K562 (cell line): Measurements from ENCODE around the gene CRIP3. TPM values are rescaled to one million over a fixed set of nuclear protein-coding genes. Genes with fewer than 3 reads are reported as not detected.

Experiments
- ATAC-seq: fragments of 200-7000 bp; cut with Tn5 transposase; 3 replicates; pipeline ENCODE4 v1.9.1; 2020; ENCODE audit warnings: moderate library complexity
- BruUV-seq: library from RNA; stranded (reverse); fragments of 400-500 nt; replicated peaks from 2 replicates; lab custom pipeline; 2021; lab: Mats Ljungman, UMichigan
- CTCF ChIA-PET: fragments of 300-600 bp; formaldehyde crosslinking; extraction: SDS; loops from one replicate; lab custom pipeline; 2021; ENCODE audit warnings: low intra/inter-chr PET ratio; lab: Yijun Ruan, JAX
- POLR2A ChIA-PET: fragments of 300-600, 350-650 bp; sonication (Branson Sonifier 250); formaldehyde crosslinking; extraction: SDS; loops from one replicate; lab custom pipeline; 2021; ENCODE audit warnings: antibody characterized with exemption, inconsistent platforms; lab: Yijun Ruan, JAX
- DNase-seq, 4 experiments: peaks; one replicate each; pipeline versions ENCODE4 v3.0.0 to v3.0.0-alpha.2; 2011 to 2018; ENCODE audit warnings: low spot score in 3 of 4, mixed read lengths in 3 of 4; ENCODE audit errors: extremely low read depth in 1 of 4
- FAIRE-seq: peaks from 2 replicates; lab custom pipeline; 2011; peaks lifted over from hg19 to GRCh38; lab: Jason Lieb, UNC
- H2AFZ ChIP-seq: 2 replicates; pipeline ENCODE4 v1.6.0; 2011; ENCODE audit warnings: low read depth, low read length, control low read depth, inconsistent platforms
- H3K27ac ChIP-seq: fragments of 200-600 bp; 3 replicates; pipeline ENCODE4 v1.8.0; 2011; ENCODE audit warnings: low read depth, mild to moderate bottlenecking, control low read depth, inconsistent platforms, low read length, moderate library complexity, mixed read lengths; ENCODE audit errors: extremely low read depth
- H3K27me3 ChIP-seq, 2 experiments: fragments of 300-600 bp in 1 of 2; 2 replicates in 1 of 2; 3 replicates in 1 of 2; pipeline versions ENCODE4 v1.6.0 to v1.8.0; 2011; ENCODE audit warnings: inconsistent platforms in 2 of 2, low read length in 2 of 2, mild to moderate bottlenecking in 1 of 2, mixed read lengths in 1 of 2, moderate library complexity in 1 of 2; ENCODE audit not compliant: control insufficient read depth in 2 of 2, insufficient read depth in 2 of 2
- H3K36me3 ChIP-seq: fragments of 300-600 bp; 3 replicates; pipeline ENCODE4 v1.8.0; 2011; ENCODE audit warnings: mild to moderate bottlenecking, low read length, inconsistent platforms; ENCODE audit not compliant: control insufficient read depth, insufficient read depth
- H3K4me1 ChIP-seq, 2 experiments: fragments of 200-600 bp in 1 of 2; replicated peaks in 1 of 2; 2 replicates in 1 of 2; 3 replicates in 1 of 2; pipeline versions ENCODE4 v1.5.1 to v1.8.0; 2011; ENCODE audit warnings: inconsistent platforms in 2 of 2, low read length in 2 of 2, mild to moderate bottlenecking in 1 of 2, mixed read lengths in 1 of 2, moderate library complexity in 1 of 2; ENCODE audit not compliant: control insufficient read depth in 2 of 2, insufficient read depth in 2 of 2
- H3K4me2 ChIP-seq: 2 replicates; pipeline ENCODE4 v1.6.1; 2011; ENCODE audit warnings: low read length, control low read depth, inconsistent platforms, mixed read lengths; ENCODE audit not compliant: insufficient read depth
- H3K4me3 ChIP-seq: fragments of 200-600 bp; sonication (generic), shearing (Covaris generic); 2 replicates; pipeline ENCODE4 v1.5.1; 2016; ENCODE audit warnings: control low read depth, inconsistent platforms
- H3K79me2 ChIP-seq: fragments of 200-600 bp; 3 replicates; pipeline ENCODE4 v1.8.0; 2011; ENCODE audit warnings: low read length, inconsistent platforms; ENCODE audit not compliant: control insufficient read depth, insufficient read depth
- H3K9ac ChIP-seq, 2 experiments: 2 replicates each; pipeline versions ENCODE4 v1.6.0 to v1.6.1; 2011; ENCODE audit warnings: low read depth in 2 of 2, low read length in 2 of 2, control low read depth in 1 of 2, inconsistent platforms in 1 of 2, mild to moderate bottlenecking in 1 of 2, mixed read lengths in 1 of 2; ENCODE audit not compliant: insufficient read depth in 1 of 2
- H3K9me1 ChIP-seq: one replicate; pipeline ENCODE4 v1.6.0; 2011; ENCODE audit warnings: inconsistent platforms, mild to moderate bottlenecking, low read length, moderate library complexity; ENCODE audit not compliant: control insufficient read depth, insufficient read depth
- H3K9me3 ChIP-seq: replicated peaks from 2 replicates; pipeline ENCODE4 v1.5.1; 2011; ENCODE audit warnings: low read depth, low read length, inconsistent platforms; ENCODE audit not compliant: control insufficient read depth, insufficient read depth
- H4K20me1 ChIP-seq: replicated peaks from 2 replicates; pipeline ENCODE4 v1.6.1; 2011; ENCODE audit warnings: low read length, inconsistent platforms, mixed read lengths; ENCODE audit not compliant: control insufficient read depth, insufficient read depth
- BHLHE40 ChIP-seq: IDR thresholded peaks from 2 replicates; pipeline ENCODE4 v1.6.1; 2011; ENCODE audit warnings: low read length, improper control_type of control experiment
- CBX1 ChIP-seq: sonication (generic); IDR thresholded peaks from 2 replicates; pipeline ENCODE4 v1.6.1; 2016; ENCODE audit warnings: antibody characterized with exemption, low read depth, mild to moderate bottlenecking
- CBX2 ChIP-seq: fragments of 200-600 bp; sonication (generic); IDR thresholded peaks from one replicate; pipeline ENCODE4 v1.6.1; 2012; ENCODE audit warnings: mild to moderate bottlenecking, low read length, inconsistent platforms; ENCODE audit not compliant: insufficient read depth, poor library complexity, severe bottlenecking
- CEBPG ChIP-seq, 3 experiments: fragments of 200-800 bp in 1 of 3; sonication (Bioruptor generic) in 1 of 3; sonication (generic) in 1 of 3; formaldehyde crosslinking in 1 of 3; IDR thresholded peaks in 2 of 3; conservative IDR thresholded peaks in 1 of 3; 2 replicates each; pipeline versions ENCODE4 v1.6.1 to v1.8.0; 2016 to 2022; ENCODE audit warnings: missing compliant biosample characterization in 2 of 3, missing genetic modification characterization in 2 of 3, mild to moderate bottlenecking in 1 of 3, missing genetic modification reagents in 1 of 3
- CREM ChIP-seq: IDR thresholded peaks from 2 replicates; pipeline ENCODE4 v1.6.1; 2014; ENCODE audit warnings: antibody characterized with exemption, low read depth
- DACH1 ChIP-seq: fragments of 450-650 bp; IDR thresholded peaks from 2 replicates; pipeline ENCODE4 v1.6.1; 2018; ENCODE audit not compliant: partially characterized antibody
- GATA2 ChIP-seq: sonication (generic); formaldehyde crosslinking; IDR thresholded peaks from 2 replicates; pipeline ENCODE4 v1.4.0; 2020; ENCODE audit warnings: mild to moderate bottlenecking, missing genetic modification reagents
- NR3C1 ChIP-seq: sonication (generic); formaldehyde crosslinking; IDR thresholded peaks from 2 replicates; pipeline ENCODE4 v1.8.1; 2022; ENCODE audit warnings: missing genetic modification reagents
- RBM22 ChIP-seq: fragments of 200-400 bp; formaldehyde crosslinking; IDR thresholded peaks from 2 replicates; pipeline ENCODE4 v1.6.1; 2018; ENCODE audit warnings: low read length, low read depth; ENCODE audit not compliant: poor library complexity, severe bottlenecking
- SIX5 ChIP-seq, 2 experiments: IDR thresholded peaks; 2 replicates each; pipeline ENCODE4 v1.6.1; 2011; ENCODE audit warnings: low read length in 2 of 2, borderline replicate concordance in 1 of 2, low read depth in 1 of 2, mild to moderate bottlenecking in 1 of 2, moderate library complexity in 1 of 2; ENCODE audit not compliant: insufficient read depth in 1 of 2
- SMARCB1 ChIP-seq: IDR thresholded peaks from 2 replicates; pipeline ENCODE4 v1.6.1; 2011; ENCODE audit warnings: improper control_type of control experiment, low read depth; ENCODE audit not compliant: insufficient read length
- TAF9B ChIP-seq: fragments of 450-650 bp; IDR thresholded peaks from 2 replicates; pipeline ENCODE4 v1.6.1; 2018; ENCODE audit warnings: mild to moderate bottlenecking; ENCODE audit not compliant: partially characterized antibody
- TEAD4 ChIP-seq, 2 experiments: sonication (generic) in 1 of 2; formaldehyde crosslinking in 1 of 2; IDR thresholded peaks; 2 replicates each; pipeline versions ENCODE4 v1.6.1 to v1.8.0; 2012 to 2022; ENCODE audit warnings: borderline replicate concordance in 1 of 2, inconsistent platforms in 1 of 2, low read length in 1 of 2, mild to moderate bottlenecking in 1 of 2, missing genetic modification reagents in 1 of 2
- U2AF1 ChIP-seq: fragments of 200-400 bp; formaldehyde crosslinking; optimal IDR thresholded peaks from 2 replicates; pipeline ENCODE3; 2017; ENCODE audit warnings: mild to moderate bottlenecking, low read depth, low read length, moderate library complexity
- U2AF2 ChIP-seq: fragments of 200-400 bp; formaldehyde crosslinking; optimal IDR thresholded peaks from 2 replicates; pipeline ENCODE3; 2017; ENCODE audit warnings: low read depth, mild to moderate bottlenecking, low read length
- ZNF212 ChIP-seq: fragments of 450-650 bp; formaldehyde crosslinking; IDR thresholded peaks from 2 replicates; pipeline ENCODE4 v1.4.0; 2020; ENCODE audit warnings: mild to moderate bottlenecking
- ZNF324 ChIP-seq: fragments of 250-450 bp; sonication (Bioruptor Pico); IDR thresholded peaks from 2 replicates; pipeline ENCODE4 v1.4.0; 2020; ENCODE audit warnings: mild to moderate bottlenecking
- ZNF449 ChIP-seq: fragments of 250-450 bp; sonication (Bioruptor Pico); IDR thresholded peaks from 2 replicates; pipeline ENCODE4 v1.8.0; 2022; ENCODE audit warnings: moderate library complexity, mild to moderate bottlenecking, inconsistent platforms
- ZNF586 ChIP-seq: fragments of 450-650 bp; formaldehyde crosslinking; conservative IDR thresholded peaks from 2 replicates; pipeline ENCODE4 v1.4.0; 2020; ENCODE audit warnings: mild to moderate bottlenecking, moderate library complexity
- WGBS: fragments of 100-300 bp; shearing (Covaris generic); methylation state at CpG from one replicate; pipeline ENCODE4 v1.1.6; 2016; ENCODE audit warnings: low coverage, mixed read lengths; ENCODE audit not compliant: insufficient coverage; ENCODE audit errors: missing lambda C conversion rate; 5-methylcytosine and 5-hydroxymethylcytosine counted together
- in situ Hi-C: fragments of 300-500 bp; cut with MboI; formaldehyde crosslinking; loops from 4 replicates; pipeline ENCODE4 v1.15.0; 2018; ENCODE audit warnings: inconsistent platforms, mixed read lengths
- intact Hi-C: fragments of 100-400 bp; cut with micrococcal nuclease; formaldehyde crosslinking; loops from 2 replicates; pipeline ENCODE4 v1.14.2; 2022
- polyA plus RNA-seq, 8 experiments: library from polyadenylated mRNA; depleted of rRNA in 4 of 8; stranded (reverse) in 5 of 8; unstranded in 3 of 8; fragments of >200 nt; fragmentation: Nextera tagmentation in 2 of 8; fragmentation: Illumina TruSeq in 1 of 8; extraction: Ambion mirVana in 2 of 8; extraction: Trizol in 1 of 8; gene quantifications; 2 replicates each; pipeline versions ENCODE4 v1.2.1 to v1.2.3, GENCODE V29; 2011 to 2014; ENCODE audit warnings: inconsistent platforms in 1 of 8, missing spikeins in 1 of 8
- total RNA-seq, 7 experiments: library from RNA; depleted of rRNA in 6 of 7; stranded (reverse); fragments of >200 nt in 6 of 7; fragmentation: Illumina TruSeq in 2 of 7; extraction: Trizol in 2 of 7; gene quantifications; 2 replicates each; pipeline versions ENCODE4 v1.2.1 to v1.2.3, GENCODE V29; 2011 to 2021; ENCODE audit warnings: low replicate concordance in 1 of 7
- TF ChIP-seq, protein P1 (sequence below): fragments of 450-650 bp; IDR thresholded peaks from one replicate; pipeline ENCODE4 v1.6.1; 2018; ENCODE audit warnings: mild to moderate bottlenecking, moderate library complexity; ENCODE audit not compliant: partially characterized antibody

CRIP3 gene
- total and polyA plus RNA-seq, 9 of the 15 experiments (the other 6 are each of a cell fraction or from before 2014, with no cell fraction given), result 0.36 to 2.1 (median 0.87) TPM

- no TSS peak for BruUV-seq
- TF ChIP-seq SIX5 (IDR thresholded peaks at IDR 0.05; ENCODE audit: borderline replicate concordance in 1 of 2, insufficient read depth in 1 of 2, low read depth in 1 of 2, low read length in 2 of 2) (no peak), CBX2 (no peak), TEAD4 (IDR thresholded peaks at IDR 0.05; ENCODE audit: low read length) (no peak), TEAD4 (CRISPR knock-in tag; IDR thresholded peaks at IDR 0.05; ENCODE audit: borderline replicate concordance) (no peak), RBM22 (no peak), DACH1 (no peak), ZNF324 (CRISPR knock-in tag) (no peak), CBX1 (no peak), U2AF2 (no peak), GATA2 (CRISPR knock-in tag) (no peak), TAF9B (no peak), SMARCB1 (no peak), NR3C1 (CRISPR knock-in tag) (no peak), BHLHE40 (no peak), ZNF449 (CRISPR knock-in tag) (no peak), ZNF586 (CRISPR knock-in tag) (no peak), ZNF212 (CRISPR knock-in tag) (no peak), CREM (no peak), CEBPG (CRISPR knock-in tag; IDR thresholded peaks at IDR 0.05) (no peak), CEBPG (tag; conservative IDR thresholded peaks at IDR 0.05 in 1 of 2, IDR thresholded peaks at IDR 0.05 in 1 of 2) (no peak), U2AF1 (no peak)
- TF ChIP-seq, protein P1, sequence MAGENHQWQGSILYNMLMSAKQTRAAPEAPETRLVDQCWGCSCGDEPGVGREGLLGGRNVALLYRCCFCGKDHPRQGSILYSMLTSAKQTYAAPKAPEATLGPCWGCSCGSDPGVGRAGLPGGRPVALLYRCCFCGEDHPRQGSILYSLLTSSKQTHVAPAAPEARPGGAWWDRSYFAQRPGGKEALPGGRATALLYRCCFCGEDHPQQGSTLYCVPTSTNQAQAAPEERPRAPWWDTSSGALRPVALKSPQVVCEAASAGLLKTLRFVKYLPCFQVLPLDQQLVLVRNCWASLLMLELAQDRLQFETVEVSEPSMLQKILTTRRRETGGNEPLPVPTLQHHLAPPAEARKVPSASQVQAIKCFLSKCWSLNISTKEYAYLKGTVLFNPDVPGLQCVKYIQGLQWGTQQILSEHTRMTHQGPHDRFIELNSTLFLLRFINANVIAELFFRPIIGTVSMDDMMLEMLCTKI, result no peak
- H3K4me2 ChIP-seq, result no peak overlapping the region
Observed at GRCh38 chr6:43282060-43282459, 26.6 kb downstream of the CRIP3 start.

More at GRCh38 chr6:43282060-43282459, 26.6 kb downstream of the CRIP3 start:
- Histone ChIP-seq H4K20me1 (0 out of 2 replicates have a peak, but pooled peaks cover 4% of the 10 kb centered on the region), H3K36me3 (no peaks in the 10 kb centered on the region), H3K79me2 (no peaks in the 10 kb centered on the region), H3K27me3 (peaks cover 46 to 97% of the 10 kb centered on the region in 2 experiments), H2AFZ (no peak overlapping the region), H3K4me3 (no peak overlapping the region), H3K27ac (no peak overlapping the region), H3K9me3 (no peaks in the 10 kb centered on the region), H3K9me1 (no peaks in the 10 kb centered on the region), H3K4me1 (peaks cover 0 to 27% of the 10 kb centered on the region in 2 experiments; a peak in 2 of 5 replicates), H3K9ac (no peak overlapping the region)
- ATAC-seq (no peak), DNase-seq (no peak), FAIRE-seq (no peak)
- ChIA-PET CTCF (no interaction called here), POLR2A (interaction anchor here (0.5 to 3.7 kb wide), 4 partner anchors 11 to 131 kb away, joined by 3 to 19 read pairs (median 3); no protein-coding TSS in a partner anchor)
- intact Hi-C loops, result no loop called here
- 4% methylated on average over 9 of the region's 9 CpGs for WGBS
- in situ Hi-C loops, result no loop called here
